Esophagus muscularis mucosa (tissue), 4 donors: ENCODE measurements around the gene ATP1B1. TPM values are rescaled to one million over a fixed set of nuclear protein-coding genes. Genes with fewer than 3 reads are reported as not detected.

Experiments used
- DNase-seq: peaks from one replicate; pipeline ENCODE4 v3.0.0-alpha.2; 2017; ENCODE audit errors: extremely low spot score
- H3K27ac ChIP-seq, 4 donors: fragments of 200-600 bp; sonication (generic); replicated peaks in 1 of 4; 1 replicate in 3 of 4; 2 replicates in 1 of 4; pipeline ENCODE4 v1.5.1; 2016 to 2019; ENCODE audit warnings: mild to moderate bottlenecking in 1 of 4
- H3K27me3 ChIP-seq, 4 donors: fragments of 200-600 bp; sonication (generic); one replicate each; pipeline versions ENCODE4 v1.5.1 to v1.6.0; 2016 to 2019
- H3K36me3 ChIP-seq, 4 donors: fragments of 200-600 bp; sonication (generic); one replicate each; pipeline ENCODE4 v1.5.1; 2016 to 2019
- H3K4me1 ChIP-seq, 4 donors: fragments of 200-600 bp; sonication (generic); one replicate each; pipeline ENCODE4 v1.5.1; 2016 to 2019
- H3K4me3 ChIP-seq, 4 donors: fragments of 200-600 bp; sonication (generic); 1 replicate in 2 of 4; 2 replicates in 2 of 4; pipeline ENCODE4 v1.5.1; 2016 to 2019; ENCODE audit warnings: mild to moderate bottlenecking in 4 of 4, moderate library complexity in 1 of 4
- H3K9me3 ChIP-seq, 4 donors: fragments of 200-600 bp; sonication (generic); 1 replicate in 3 of 4; 2 replicates in 1 of 4; pipeline ENCODE4 v1.5.1; 2016 to 2019
- CTCF ChIP-seq, 3 experiments: fragments of 200-600 bp in 2 of 3; fragments of 450-650 bp in 1 of 3; sonication (generic) in 2 of 3; IDR thresholded peaks; one replicate each; pipeline ENCODE4 v1.5.1; 2017 to 2019; ENCODE audit warnings: antibody characterized with exemption in 3 of 3, mild to moderate bottlenecking in 2 of 3, moderate library complexity in 1 of 3
- EP300 ChIP-seq: sonication (generic); formaldehyde crosslinking; IDR thresholded peaks from one replicate; pipeline ENCODE4 v1.6.1; 2017; ENCODE audit warnings: antibody characterized with exemption
- POLR2A ChIP-seq: fragments of 450-650 bp; IDR thresholded peaks from one replicate; pipeline ENCODE4 v1.6.1; 2017; ENCODE audit warnings: antibody characterized with exemption, moderate library complexity, mild to moderate bottlenecking, low read depth
- POLR2AphosphoS5 ChIP-seq, 2 donors: sonication (generic); formaldehyde crosslinking; IDR thresholded peaks; one replicate each; pipeline ENCODE4 v1.6.1; 2017; ENCODE audit warnings: antibody characterized with exemption in 2 of 2
- WGBS: methylation state at CpG from one replicate; pipeline ENCODE4 v1.1.5; 2018; 5-methylcytosine and 5-hydroxymethylcytosine counted together
- intact Hi-C: fragments of 100-400 bp; cut with DNase I; formaldehyde crosslinking; loops from one replicate; pipeline ENCODE4 v1.15.1; 2023
- total RNA-seq, 4 donors: library from RNA; depleted of rRNA; stranded (reverse); fragments of >200 nt; gene quantifications; one replicate each; pipeline versions ENCODE4 v1.1.0 to v1.2.1, GENCODE V29; 2016

The ATP1B1 gene
- total RNA-seq, 4 donors from 2014 or later: 69.4 to 88.6 (median 78.3) TPM

- no peak for DNase-seq
- 64% methylated on average over 5 of the region's 5 CpGs for WGBS
- Histone ChIP-seq H3K27me3 (no peaks in the 10 kb centered on the region), H3K27ac (peak overlapping the region; percentile 62 to 98 (median 94)), H3K36me3 (peaks cover 0 to 40% (median 10%) of the 10 kb centered on the region in 4 donors), H3K9me3 (no peaks in the 10 kb centered on the region), H3K4me1 (peaks cover 54 to 80% (median 71%) of the 10 kb centered on the region in 4 donors), H3K4me3 (no peak overlapping the region)
- intact Hi-C loops: no loop called here
- no peak for TF ChIP-seq POLR2A
- no peak for TF ChIP-seq POLR2AphosphoS5 (IDR thresholded peaks at IDR 0.05)
- TF ChIP-seq EP300: no peak
- TF ChIP-seq CTCF (IDR thresholded peaks at IDR 0.05): no peak
Observed at GRCh38 chr1:169119405-169119804, 12.9 kb downstream of the ATP1B1 start.

- Histone ChIP-seq H3K4me1 (peaks cover 50 to 75% (median 67%) of the 10 kb centered on the region in 4 donors), H3K9me3 (no peaks in the 10 kb centered on the region), H3K36me3 (peaks cover 0 to 41% (median 9%) of the 10 kb centered on the region in 4 donors), H3K27me3 (no peaks in the 10 kb centered on the region), H3K4me3 (no peak overlapping the region), H3K27ac (peak overlapping the region; percentile 62 to 98 (median 94))
- 63% methylated on average over 5 of the region's 5 CpGs for WGBS
- DNase-seq: no peak
- TF ChIP-seq EP300 (no peak), POLR2A (no peak), POLR2AphosphoS5 (IDR thresholded peaks at IDR 0.05) (peak in 1 of 2 donors; percentile 11), CTCF (IDR thresholded peaks at IDR 0.05) (no peak)
- intact Hi-C loops: no loop called here
Observed at GRCh38 chr1:169120066-169120465, 13.6 kb downstream of the ATP1B1 start.

GRCh38 chr1:169121146-169121923 is 14.8 kb downstream of the ATP1B1 start:
- H3K27ac ChIP-seq: peak overlapping the region; percentile 20 to 98 (median 68)
- H3K4me3 ChIP-seq: no peak overlapping the region
- intact Hi-C loops: no loop called here
- TF ChIP-seq POLR2A (no peak), CTCF (IDR thresholded peaks at IDR 0.05) (no peak)
- H3K36me3 ChIP-seq: peaks cover 0 to 43% (median 20%) of the 10 kb centered on the region in 4 donors
- no peak for DNase-seq
- H3K4me1 ChIP-seq: peaks cover 39 to 64% (median 56%) of the 10 kb centered on the region in 4 donors
- no peaks in the 10 kb centered on the region for H3K27me3 ChIP-seq
- no peaks in the 10 kb centered on the region for H3K9me3 ChIP-seq
- WGBS: 87% methylated on average over 6 of the region's 6 CpGs

GRCh38 chr1:169122976-169123375 is 16.5 kb downstream of the ATP1B1 start:
- H3K4me1 ChIP-seq: peaks cover 39 to 58% (median 49%) of the 10 kb centered on the region in 4 donors
- TF ChIP-seq POLR2AphosphoS5 (IDR thresholded peaks at IDR 0.05) (no peak), EP300 (no peak), CTCF (IDR thresholded peaks at IDR 0.05) (no peak), POLR2A (no peak)
- H3K27me3 ChIP-seq: no peaks in the 10 kb centered on the region
- 48% methylated on average over 6 of the region's 6 CpGs for WGBS
- intact Hi-C loops: no loop called here
- peaks cover 6 to 49% (median 31%) of the 10 kb centered on the region in 4 donors for H3K36me3 ChIP-seq
- DNase-seq: no peak
- H3K27ac ChIP-seq: peak overlapping the region in 3 of 4 donors; percentile 7 to 31 (median 29)
- no peaks in the 10 kb centered on the region for H3K9me3 ChIP-seq
- H3K4me3 ChIP-seq: no peak overlapping the region
